Activated T-cell treated with anti-CD3 and anti-CD28 coated beads for 24 hours (primary cell): ENCODE data around the gene TMED10.
A peak's percentile ranks its signal among the peaks of the same experiment; 100 is the strongest.

Source experiments
- DNase-seq: peaks from one replicate; pipeline ENCODE4 v3.0.0-alpha.2; 2020; ENCODE audit warnings: low read depth

Gene TMED10

GRCh38 chr14:75176142-75176820 lies at the start of gene TMED10:
Gene TMED10 (minus strand): TSS chr14:75176612. CDS start chr14:75176579, 33 bp downstream.
- peak; percentile 84 for DNase-seq

- DNase-seq: no peak
These were observed 48.1 kb upstream of the TMED10 start for GRCh38 chr14:75224561-75224960.

- no peak for DNase-seq
These were observed 47.3 kb upstream of the TMED10 start for GRCh38 chr14:75223664-75224154.

GRCh38 chr14:75222208-75222701 lies 45.8 kb upstream of the TMED10 start:
- no peak for DNase-seq

GRCh38 chr14:75221797-75222196 lies 45.4 kb upstream of the TMED10 start:
- DNase-seq: no peak

GRCh38 chr14:75220156-75220555 lies 43.7 kb upstream of the TMED10 start:
- no peak for DNase-seq

- no peak for DNase-seq
These were observed 41.2 kb upstream of the TMED10 start for GRCh38 chr14:75217508-75218206.

GRCh38 chr14:75216427-75217006 lies 40.1 kb upstream of the TMED10 start:
- no peak for DNase-seq

GRCh38 chr14:75215520-75215919 lies 39.1 kb upstream of the TMED10 start:
- no peak for DNase-seq

- no peak for DNase-seq
These were observed 38.1 kb upstream of the TMED10 start for GRCh38 chr14:75214558-75214957.

- DNase-seq: no peak
These were observed 36.8 kb upstream of the TMED10 start for GRCh38 chr14:75213172-75213571.

GRCh38 chr14:75208843-75209242 lies 32.4 kb upstream of the TMED10 start:
- DNase-seq: no peak

GRCh38 chr14:75206190-75206589 lies 29.8 kb upstream of the TMED10 start:
- no peak for DNase-seq

GRCh38 chr14:75205591-75205990 lies 29.2 kb upstream of the TMED10 start:
- DNase-seq: no peak

GRCh38 chr14:75204116-75204515 lies 27.7 kb upstream of the TMED10 start:
- DNase-seq: no peak

GRCh38 chr14:75202657-75203056 lies 26.2 kb upstream of the TMED10 start:
- DNase-seq: no peak

GRCh38 chr14:75201087-75201486 lies 24.7 kb upstream of the TMED10 start:
- DNase-seq: no peak

GRCh38 chr14:75200451-75200850 lies 24.0 kb upstream of the TMED10 start:
- DNase-seq: no peak

GRCh38 chr14:75198291-75198933 lies 22.0 kb upstream of the TMED10 start:
- no peak for DNase-seq

- DNase-seq: no peak
These were observed 20.9 kb upstream of the TMED10 start for GRCh38 chr14:75197338-75197737.

- DNase-seq: no peak
These were observed 20.1 kb upstream of the TMED10 start for GRCh38 chr14:75196468-75196867.

GRCh38 chr14:75196064-75196463 lies 19.7 kb upstream of the TMED10 start:
- DNase-seq: no peak

GRCh38 chr14:75191100-75191499 lies 14.7 kb upstream of the TMED10 start:
- DNase-seq: no peak
